Measurements from ENCODE around the gene PBX1.
"Not testable (repeated sequence)": the region's sequence is repeated elsewhere in the genome, so short reads cannot be mapped to it uniquely, and the experiment has no call there.

PBX1 gene

DNA sequence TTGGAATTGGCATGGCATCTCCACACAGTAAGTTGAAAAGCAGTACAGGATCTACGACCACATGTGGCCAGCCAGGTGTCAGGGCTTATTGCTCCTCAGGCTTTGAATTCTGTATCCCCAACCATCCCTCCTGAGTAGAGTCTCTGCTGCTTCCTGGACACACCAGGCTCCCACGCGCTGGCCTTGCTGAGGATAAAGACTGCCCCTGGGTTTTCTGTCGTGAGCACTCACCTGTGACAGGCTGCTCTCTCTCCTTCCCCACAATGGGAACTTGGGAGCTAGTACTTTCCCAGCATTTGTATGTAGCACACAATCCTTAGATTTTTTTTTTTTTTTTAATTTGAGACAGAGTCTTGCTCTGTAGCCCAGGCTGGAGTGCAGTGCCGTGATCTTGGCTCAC, 33.6 kb downstream of the PBX1 start:
- DNase-seq: no peak

GRCh38 chr1:164595212-164595611, 36.2 kb downstream of the PBX1 start:
- DNase-seq: no peak

GRCh38 chr1:164596172-164596571, 37.2 kb downstream of the PBX1 start:
- no peak for DNase-seq

DNA sequence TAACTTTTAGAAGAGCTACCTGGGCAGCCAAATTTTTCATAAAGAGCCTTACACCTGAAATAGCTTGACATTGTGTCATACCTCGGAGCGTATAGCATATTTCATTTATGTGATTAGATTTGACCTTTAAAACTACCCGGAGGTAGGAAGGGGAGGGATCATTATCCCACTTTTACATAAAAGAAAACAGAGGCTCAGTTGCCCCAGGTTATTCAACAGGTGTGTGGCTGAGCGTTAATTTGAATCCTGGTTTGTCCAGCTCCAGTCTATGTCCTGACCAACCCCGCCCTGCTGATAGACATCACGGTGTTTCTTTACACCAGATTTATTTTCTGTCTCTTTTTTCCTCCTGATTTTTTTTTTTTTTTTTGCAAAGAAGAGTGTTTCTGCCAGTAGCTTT, 39.7 kb downstream of the PBX1 start:
- no peak for DNase-seq

DNA sequence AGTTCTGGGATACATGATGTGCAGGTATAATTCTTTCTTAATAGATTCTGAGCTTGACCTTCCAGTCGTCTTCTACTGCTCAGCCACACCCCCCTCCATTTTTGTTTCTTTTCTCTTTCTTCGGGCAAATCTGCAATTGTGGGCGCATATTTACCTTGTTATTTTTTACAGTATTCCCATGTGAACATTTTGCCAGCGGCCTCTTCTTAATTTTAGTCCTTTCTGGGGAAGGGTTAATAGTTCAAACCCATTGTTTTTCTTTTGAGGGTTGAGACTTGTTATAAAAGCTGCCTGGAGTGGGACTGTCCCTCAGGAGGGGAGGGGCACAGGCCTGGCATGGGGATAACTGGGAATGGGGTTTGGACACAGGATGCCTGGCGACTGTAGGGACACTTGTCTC, 40.3 kb downstream of the PBX1 start:
- no peak for DNase-seq

GRCh38 chr1:164601399-164602100, 42.6 kb downstream of the PBX1 start:
- DNase-seq: no peak

DNA sequence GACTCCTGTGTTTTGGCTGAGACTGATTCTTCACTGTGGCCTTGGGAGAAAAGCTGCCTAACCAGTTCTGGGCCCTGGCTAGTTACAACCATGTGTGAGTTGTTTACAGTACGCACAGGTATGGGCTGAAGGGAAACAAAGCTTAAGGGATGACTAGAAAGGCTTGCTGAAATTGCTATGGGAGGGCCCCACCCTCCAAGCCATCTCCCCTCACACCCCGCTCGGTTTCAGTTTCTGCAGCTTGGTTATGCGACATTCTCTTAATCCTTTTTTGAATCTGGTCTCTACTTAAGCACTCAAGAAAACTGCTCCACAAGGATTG, 43.1 kb downstream of the PBX1 start:
- DNase-seq: no peak

GRCh38 chr1:164602480-164603093, 43.6 kb downstream of the PBX1 start:
- DNase-seq: no peak

DNA sequence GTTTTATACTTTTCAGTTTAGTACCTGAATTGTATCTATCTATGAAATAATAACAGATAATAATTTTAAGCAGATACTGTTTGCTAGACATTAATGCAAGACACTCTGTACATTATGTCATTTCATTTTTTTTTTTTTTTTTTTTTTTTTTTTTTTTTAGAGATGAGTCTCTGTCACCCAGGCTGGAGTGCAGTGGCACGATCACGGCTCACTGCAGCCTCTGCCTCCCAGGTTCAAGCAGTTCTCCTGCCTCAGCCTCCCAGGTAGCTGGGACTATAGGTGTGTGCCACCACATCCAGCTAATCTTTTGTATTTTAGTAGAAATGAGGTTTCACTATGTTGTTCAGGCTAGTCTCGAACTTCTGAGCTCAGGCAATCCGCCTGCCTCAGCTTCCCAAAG, 44.8 kb downstream of the PBX1 start:
- not testable (repeated sequence) for DNase-seq

GRCh38 chr1:164604541-164604940, 45.6 kb downstream of the PBX1 start:
- no peak for DNase-seq

GRCh38 chr1:164605254-164606091, 46.5 kb downstream of the PBX1 start:
- DNase-seq: no peak

DNA sequence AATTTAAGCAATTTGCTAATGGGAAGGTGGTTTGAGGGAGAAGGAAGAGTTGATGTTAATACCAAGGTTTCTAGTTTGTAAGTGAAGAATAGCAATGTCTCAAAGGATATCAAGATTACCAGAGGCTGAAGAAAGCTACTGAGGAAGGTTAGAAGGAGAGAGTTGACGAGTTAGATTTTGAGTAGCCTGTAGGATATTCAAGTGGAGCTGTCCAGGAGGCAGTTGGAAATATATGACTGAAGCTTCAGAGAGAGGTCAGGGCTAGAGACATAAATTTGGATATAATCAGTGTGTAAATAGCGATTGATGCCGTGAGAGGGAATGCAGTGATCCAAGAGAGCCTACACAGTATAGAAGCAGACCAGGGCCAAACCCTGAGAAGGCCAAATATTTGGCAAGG, 48.4 kb downstream of the PBX1 start:
- DNase-seq: no peak

- no peak for DNase-seq
Measured at GRCh38 chr1:164608651-164609057, 49.7 kb downstream of the PBX1 start.

DNA sequence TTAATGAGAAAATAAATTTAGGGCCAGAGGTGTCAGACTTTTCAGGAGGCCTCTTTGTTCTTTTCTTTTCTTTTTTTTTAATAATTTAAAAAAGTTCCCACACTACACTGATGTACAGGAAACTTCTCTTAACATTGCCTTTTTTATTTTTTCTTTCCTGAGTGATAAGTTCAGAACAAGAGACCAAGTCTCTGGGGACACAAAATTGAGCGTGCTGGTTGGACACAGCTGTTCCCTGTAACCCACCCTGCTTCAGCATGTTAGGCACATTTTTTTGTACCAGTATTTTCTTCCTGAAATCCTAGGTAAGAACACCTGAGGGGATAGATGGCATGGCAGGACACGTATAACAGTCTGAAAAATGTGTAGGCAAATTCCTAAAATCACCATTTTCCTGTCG, 50.1 kb downstream of the PBX1 start:
- no peak for DNase-seq

DNA sequence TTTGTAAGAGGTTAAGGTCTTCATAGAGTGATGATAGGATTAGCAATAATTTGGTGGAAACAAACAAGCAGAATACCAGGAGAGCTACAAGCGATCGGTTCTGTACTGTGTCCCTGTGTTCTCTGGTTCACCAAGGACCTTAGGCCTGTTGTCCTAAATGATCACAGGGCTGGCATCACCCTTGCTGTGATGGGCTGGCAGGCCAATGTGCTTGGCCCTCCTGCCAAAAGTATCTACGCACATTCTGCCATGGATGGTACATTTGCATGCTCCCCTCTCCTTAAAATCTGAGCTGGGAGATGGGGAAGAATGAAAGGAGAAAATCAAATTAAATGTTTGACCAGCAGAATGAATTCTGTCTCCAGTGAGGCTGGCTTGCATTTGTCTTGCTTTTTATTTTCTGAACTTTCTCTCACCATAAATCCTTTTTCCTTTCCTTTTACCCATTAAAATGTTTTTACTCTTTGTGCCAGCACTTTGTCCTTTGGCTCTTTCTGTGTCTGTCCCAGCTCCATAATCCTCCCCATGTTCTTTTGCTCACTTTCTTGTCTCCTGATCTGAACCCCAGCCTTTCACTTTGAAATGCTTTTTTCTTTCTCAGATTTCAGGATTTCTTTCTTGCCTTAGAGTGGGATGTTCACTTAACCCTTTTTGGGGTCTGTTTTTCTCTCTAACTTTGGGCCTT, 51.7 kb downstream of the PBX1 start:
- DNase-seq: no peak

- DNase-seq: no peak
Measured at GRCh38 chr1:164611754-164612642, 53.0 kb downstream of the PBX1 start.

GRCh38 chr1:164613176-164613575, 54.2 kb downstream of the PBX1 start:
- DNase-seq: no peak

GRCh38 chr1:164614316-164614715, 55.3 kb downstream of the PBX1 start:
- no peak for DNase-seq

DNA sequence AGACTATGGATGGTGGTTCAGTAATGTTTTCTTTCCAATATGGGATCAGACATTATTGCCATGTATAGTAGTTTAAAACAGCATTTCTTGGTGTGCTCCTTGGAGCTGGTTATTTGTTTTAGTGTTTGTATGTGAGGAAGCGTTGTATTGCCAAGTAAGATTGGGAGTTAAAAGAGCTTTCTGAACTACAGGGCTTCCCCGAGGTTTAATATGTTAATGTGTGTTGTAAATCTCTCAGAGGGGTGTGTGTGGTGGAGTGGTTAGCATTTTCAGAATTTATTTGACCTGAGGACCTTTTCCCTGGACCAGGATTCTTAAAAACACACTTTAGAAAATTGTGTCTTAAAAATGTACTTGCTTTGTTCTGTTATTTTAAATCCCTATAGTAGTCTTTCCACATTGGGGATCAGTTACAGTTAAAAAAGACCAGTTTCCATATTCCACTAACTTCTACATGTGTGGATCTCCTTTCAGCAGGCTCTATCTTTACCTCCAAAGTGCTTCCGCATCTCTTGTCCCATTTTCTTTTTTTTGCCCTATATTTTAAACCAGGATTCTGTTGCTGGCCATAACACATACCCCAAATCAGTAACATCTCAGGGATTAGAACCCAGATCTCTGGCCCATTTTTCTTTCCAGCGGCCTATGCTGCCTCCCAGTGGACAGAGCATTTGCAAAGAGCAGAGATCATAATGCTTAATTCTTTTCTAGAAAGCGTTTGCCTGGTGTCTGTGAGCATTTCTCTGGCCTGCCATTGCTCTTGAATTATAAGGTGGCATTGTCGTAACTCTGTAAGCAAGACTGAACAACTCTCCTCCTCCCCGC, 58.6 kb downstream of the PBX1 start:
- DNase-seq: no peak

- DNase-seq: no peak
Measured at GRCh38 chr1:164618202-164618564, 59.2 kb downstream of the PBX1 start.

DNA sequence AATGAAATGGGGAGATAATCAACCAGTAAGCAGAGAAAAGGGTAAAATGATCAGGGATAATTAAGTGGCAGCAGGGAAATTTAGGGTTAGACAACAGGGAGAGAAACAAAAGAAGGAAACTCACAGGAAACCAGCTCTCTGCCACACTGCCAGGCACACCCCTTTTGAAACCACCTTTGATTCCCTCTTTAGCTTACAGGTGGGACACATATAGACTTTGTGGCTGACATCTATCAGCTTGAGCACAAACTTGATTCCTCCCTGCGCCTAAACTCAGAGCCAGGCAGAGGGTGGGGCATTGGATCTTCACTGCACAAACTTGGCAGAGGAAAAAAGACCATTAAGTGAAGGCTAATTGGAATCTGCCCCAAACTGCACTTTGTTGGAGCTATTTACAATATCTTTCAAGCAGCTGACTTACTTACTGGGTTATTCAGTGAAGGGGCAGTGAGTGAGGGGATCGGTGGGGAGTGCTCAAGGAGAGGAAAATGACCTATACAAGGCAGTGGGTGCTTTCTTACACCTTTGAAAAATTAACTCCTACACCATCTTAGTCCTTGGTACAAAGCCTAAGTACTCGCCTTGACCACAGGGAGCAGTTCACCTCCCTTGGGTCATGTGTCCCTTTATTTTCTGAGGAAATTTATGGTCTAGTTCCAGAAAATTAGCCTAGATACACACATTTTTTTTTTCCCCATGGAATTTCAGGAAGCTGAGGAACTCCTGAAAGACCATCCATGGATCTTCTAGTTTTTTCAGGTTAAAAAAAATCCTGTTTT, 60.2 kb downstream of the PBX1 start:
- DNase-seq: no peak

Measured in stimulated activated naive CD4-positive, alpha-beta T cell treated with Interleukin-2 at 50 U/mL for 16 hours (primary cell).